HG03378 (cell line): ENCODE data around the gene MFAP3.
"Not testable (repeated sequence)": the region's sequence is repeated elsewhere in the genome, so short reads cannot be mapped to it uniquely, and the experiment has no call there.

Source experiments
- ATAC-seq: cut with Tn5 transposase; IDR thresholded peaks from one replicate; pipeline ENCODE4 v1.9.1; 2021; ENCODE audit warnings: mild to moderate bottlenecking, moderate library complexity; ENCODE audit not compliant: unreplicated experiment

The MFAP3 gene

GRCh38 chr5:154038707-154039457, at the start of gene MFAP3, which contains the start of gene FAM114A2:
TSS of gene MFAP3 (plus strand) at chr5:154038967. CDS start at chr5:154049723, 10,756 bp downstream.
TSS of gene FAM114A2 (minus strand) at chr5:154038910. CDS start at chr5:154034953, 3,957 bp downstream.
- peak; percentile 93 for ATAC-seq

DNA sequence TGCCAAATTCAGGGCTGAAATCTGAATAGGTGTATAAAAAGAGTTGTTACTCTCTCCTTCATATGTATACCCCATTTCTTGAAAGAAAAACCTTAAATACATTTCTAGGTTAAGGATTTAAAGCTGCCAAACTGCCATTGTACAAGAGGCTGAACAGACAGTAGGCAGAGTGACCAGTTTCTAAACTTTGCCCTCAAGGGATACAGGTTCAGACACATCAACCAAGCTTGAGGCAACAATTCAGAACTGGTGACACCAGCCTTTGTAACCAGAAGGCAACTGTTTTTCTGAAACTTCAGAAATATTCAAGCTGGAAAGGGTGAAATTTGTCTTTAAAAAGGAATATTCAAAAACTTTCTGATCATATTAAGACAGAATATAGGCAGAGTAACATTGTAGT, 47.6 kb upstream of the MFAP3 start:
- no peak for ATAC-seq

DNA sequence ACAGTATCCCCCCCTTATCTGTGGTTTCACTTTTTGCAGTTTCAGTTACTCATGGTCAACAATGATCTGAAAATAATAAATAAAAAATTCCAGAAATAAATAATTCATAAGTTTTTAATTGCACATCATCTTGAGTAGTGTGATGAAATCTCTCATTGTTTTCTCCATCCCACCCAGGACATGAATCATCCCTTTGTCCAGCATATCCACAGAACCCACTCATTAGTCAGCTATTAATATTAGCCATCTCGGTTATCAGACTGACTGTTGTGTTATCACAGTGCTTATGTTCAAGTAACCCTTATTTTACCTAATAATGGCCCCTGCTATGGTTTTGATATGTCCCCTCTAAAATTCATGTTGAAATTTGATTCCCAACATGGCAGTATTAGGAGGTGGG, 40.8 kb upstream of the MFAP3 start:
- ATAC-seq = no peak

- ATAC-seq = no peak
Observed at GRCh38 chr5:153998768-153999167, 40.0 kb upstream of the MFAP3 start.

DNA sequence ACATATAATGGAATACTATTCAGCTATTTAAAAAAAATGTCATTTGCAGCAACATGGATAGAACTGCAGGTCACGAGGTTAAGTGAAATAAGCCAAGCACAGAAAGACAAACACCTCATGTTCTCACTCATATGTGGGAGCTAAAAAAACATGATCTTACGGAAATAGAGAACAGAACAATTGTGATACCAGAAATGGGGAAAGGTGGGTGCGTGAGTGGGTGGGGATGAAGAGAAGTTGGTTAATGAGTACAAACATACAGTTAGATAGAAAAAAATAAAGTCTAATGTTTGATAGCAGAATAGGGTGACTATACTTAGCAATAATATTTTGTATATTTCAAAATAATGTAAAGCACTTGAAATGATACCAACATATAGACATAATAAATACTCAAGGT, 38.8 kb upstream of the MFAP3 start:
- ATAC-seq = no peak

DNA sequence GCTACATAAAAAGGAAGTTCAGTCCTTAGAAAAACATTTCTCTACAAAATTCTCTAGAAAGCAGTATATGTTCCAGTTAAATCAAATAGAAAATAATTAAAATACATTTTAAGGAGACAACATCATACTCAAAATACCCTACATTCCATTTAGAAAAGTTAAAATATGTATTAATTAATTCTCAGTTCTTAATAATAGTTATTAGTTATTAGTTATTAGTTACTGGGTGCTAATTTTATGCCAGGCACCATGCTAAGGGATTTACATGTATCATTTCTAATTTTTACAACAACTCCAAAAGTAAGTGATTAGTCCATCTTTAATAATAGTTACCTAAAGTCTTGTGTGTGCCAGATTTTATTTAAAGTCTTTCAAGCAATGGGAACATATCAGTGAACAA, 38.1 kb upstream of the MFAP3 start:
- ATAC-seq = no peak

DNA sequence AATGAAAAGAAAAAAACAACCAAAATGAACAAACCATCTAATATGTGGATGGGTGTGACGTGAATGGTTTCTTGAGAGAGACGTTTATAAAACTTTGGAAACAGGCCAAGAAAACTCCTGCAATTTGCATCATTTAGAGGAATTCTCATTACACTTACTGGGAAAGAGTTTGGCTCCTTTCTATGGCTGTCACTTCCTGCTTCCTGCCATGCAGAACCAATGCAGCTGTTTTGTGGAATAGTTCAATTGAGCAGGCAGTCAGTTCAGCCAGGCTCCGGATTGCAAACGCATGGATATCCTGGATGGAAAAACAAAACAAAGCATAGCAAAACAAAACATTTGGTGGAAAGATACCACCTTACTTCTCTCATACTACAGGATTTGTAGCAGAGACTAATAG, 36.7 kb upstream of the MFAP3 start:
- no peak for ATAC-seq

- no peak for ATAC-seq
Observed at GRCh38 chr5:154002511-154003020, 36.2 kb upstream of the MFAP3 start.

DNA sequence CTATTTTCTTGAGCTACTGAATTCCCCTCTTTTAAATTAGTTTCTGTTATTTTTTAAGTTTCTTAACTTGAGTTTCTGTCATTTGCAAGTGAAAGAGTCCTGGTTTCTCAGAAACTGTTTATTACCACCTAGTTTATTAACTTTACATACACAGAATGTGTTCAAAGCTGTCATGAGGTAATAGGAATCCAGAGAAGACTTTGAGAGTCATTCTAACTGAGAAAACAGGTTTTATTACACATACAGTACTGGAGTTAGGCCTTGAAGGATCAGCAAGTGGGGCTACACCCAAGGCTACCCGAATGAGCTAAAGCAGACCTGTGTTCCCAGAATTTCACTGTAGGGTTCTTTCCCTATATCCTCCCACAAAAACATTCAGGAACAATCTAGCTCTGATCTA, 33.1 kb upstream of the MFAP3 start:
- no peak for ATAC-seq

DNA sequence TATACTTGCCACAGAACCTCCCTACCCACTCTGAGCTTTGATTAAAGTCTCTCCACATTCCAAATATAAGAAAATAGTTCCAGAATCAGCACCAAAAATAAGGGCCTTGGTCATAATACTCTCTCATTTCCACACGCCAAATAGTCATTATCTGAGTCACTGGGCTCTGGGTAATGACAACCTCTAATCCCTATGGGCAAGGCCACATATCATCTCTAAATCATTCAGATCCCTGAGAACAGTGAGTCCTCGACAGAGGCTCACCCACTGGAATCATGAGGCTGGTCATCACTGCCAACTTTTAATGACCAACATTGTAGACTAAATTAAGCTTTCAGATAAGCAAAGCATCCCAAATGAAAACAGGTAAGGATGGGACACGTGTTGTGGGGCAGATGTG, 28.1 kb upstream of the MFAP3 start:
- ATAC-seq = no peak

- no peak for ATAC-seq
Observed at GRCh38 chr5:154015071-154015693, 23.6 kb upstream of the MFAP3 start.

GRCh38 chr5:154018919-154019318, 19.8 kb upstream of the MFAP3 start:
- not testable (repeated sequence) for ATAC-seq

- ATAC-seq = no peak
Observed at GRCh38 chr5:154025951-154026350, 12.8 kb upstream of the MFAP3 start.

DNA sequence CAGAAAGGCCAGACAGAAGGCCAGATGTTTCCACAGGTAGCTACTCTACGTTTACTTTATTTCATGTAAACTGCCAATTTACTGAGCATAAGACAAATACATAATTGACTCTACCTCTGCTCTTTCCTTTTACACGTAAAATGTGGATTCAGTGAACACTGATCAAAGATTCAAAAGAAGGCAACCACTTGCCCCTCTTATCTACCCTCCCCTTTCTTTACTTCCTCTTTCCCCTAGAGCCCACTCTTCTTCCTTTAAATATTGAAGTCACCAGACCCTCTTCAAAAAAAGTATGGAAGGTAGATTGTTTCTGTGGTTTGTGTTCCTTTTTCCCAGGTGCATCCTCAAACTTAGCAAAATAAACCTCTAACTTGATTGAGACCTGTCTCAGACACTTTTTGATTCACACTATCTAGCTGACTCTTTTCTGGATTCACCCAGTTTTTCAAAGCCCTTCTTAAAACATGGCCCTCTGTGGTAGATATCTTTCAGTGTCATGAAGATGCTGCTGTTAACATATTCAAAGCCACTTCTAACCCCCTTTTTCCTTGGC, 6.8 kb upstream of the MFAP3 start:
- ATAC-seq = no peak

DNA sequence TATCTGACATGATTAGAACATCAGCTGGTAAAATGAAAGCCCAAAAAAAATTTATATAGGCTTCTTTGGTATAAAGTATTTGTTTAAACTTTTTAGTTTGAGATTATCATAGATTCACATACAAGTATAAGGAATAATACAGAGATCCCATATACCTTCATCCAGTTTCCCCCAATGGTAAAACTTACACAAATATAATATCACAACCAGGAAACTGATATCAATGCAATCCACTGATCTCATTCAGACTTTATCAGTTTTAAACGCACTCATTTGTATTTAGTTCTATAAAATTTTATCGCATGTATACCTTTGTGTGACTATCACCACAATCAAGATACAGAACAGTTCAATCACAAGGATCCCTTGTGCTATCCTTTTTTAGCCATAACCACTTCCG, 3.8 kb upstream of the MFAP3 start:
- ATAC-seq = no peak

DNA sequence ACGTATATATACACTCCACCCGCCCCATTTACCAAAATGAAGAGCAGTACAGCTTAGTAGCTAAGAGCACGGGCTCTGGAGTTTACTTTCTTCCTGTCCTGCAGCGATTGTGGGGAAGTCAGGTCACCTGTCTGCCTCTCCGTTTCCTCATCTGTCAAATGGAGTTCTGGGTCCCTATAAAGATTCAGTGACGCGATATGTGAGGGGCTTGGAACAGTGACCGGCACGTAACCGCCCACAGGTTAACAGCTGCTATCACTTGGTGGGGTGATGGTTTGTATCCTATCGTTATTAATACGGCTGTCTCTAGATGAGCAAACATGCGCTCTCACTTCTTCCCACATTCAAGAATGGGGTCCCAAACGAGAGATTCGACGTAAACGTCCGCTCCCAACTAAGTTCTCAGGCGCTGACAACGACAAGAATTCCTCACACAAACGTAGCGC, 483 bp upstream of the MFAP3 start:
- peak; percentile 55 for ATAC-seq

DNA sequence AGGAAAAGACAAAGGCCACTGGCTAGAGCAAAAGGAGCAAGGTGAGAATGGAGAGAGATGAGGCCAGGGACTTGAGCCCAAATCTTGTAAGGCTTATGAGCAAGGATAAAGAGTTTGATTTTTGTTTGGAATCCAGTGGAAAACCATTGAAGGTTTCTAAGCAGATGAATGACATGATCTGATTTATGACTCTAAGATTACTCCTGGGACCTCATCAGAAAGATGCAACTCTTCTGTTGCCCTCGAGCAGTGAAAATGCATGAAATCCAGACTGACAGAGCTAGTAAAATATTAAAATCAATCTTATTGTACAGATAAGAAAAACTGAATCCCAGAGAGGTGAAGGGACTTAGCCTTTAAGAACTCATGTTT, 677 bp downstream of the MFAP3 start:
- ATAC-seq = no peak

GRCh38 chr5:154042766-154043165, 4.0 kb downstream of the MFAP3 start:
- ATAC-seq = no peak

DNA sequence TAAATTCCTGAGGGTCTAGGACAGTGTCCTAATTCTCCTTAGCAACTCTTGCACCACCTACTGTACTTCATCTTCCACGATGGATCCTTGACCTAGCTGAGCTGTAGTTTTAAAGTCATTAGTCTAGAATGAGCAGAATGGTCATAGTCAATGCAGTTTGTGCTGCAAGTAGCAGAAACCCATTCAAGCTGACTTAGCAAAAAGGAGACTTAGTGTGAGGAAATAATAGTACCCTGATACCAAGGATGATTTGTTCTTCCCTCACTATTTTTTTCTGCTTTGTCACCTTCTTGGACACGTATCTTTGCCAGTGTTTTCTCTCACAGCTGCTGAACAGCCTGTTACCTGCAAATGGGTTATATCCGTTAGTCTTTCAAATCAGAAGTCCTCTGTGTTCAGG, 5.3 kb downstream of the MFAP3 start:
- no peak for ATAC-seq

DNA sequence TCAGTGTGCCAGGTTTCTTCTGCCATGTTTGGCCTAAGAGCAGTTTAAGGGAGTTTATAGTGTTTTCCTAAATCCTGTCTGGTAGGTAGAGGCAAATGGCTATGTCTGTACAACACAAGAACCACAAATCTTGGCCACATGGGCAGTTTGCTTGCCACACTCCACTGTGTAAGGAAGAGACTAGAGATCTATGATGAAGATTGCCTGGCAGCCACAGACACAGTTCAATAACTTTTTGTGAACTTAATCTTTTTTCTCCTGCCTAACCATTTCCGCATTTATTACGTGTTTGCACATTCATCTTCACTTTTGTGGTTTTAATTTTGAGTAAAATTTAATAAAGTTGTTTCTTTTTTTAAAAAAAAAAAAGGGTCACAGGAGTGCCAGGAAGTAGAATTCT, 5.8 kb downstream of the MFAP3 start:
- ATAC-seq = no peak

DNA sequence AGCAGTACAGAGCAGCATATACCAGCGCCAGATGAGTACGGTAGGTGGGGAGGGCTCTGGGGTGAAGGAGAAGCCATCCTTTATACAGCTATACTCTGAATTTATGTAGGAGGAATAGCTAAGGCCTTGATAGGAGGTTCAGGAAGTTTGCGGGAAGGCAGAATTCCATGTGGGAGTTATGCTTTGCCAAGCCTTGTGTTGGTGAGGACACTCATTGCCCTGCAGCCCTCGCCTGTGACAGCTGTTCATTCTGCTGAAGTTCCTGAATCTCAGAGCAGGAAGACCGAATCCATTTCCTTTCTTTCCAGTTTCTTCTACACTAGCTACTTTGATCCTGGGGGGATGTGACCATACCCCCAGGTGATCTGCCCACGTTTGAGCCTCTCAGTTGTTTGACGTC, 7.7 kb downstream of the MFAP3 start:
- ATAC-seq = no peak

DNA sequence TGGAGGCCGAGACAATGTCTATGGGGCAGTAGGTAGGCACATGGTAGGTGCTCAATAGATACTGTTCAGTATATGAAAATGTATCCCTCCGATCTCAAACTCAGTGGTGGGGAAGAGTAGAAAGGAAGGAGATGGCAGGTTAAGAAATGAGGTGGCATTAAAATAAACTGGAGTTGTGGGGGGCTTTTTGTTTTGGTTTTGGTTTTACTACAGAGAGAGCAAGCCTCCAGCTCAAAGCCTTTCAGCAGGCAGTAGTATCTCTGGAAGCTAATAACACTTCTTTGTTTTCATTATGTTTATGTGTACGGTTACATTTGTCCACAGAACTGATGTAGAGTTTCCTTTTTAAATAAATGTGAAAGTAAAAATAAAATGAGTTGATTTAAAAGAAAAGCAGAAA, 8.6 kb downstream of the MFAP3 start:
- ATAC-seq = no peak
